ENCODE measurements around the gene SYCE3. TPM values are rescaled to one million over a fixed set of nuclear protein-coding genes. Genes with fewer than 3 reads are reported as not detected.

Gene SYCE3
- polyA plus RNA-seq, 1 of the 3 experiments (the other 2 are of a cell fraction) = 3.6 TPM

DNA sequence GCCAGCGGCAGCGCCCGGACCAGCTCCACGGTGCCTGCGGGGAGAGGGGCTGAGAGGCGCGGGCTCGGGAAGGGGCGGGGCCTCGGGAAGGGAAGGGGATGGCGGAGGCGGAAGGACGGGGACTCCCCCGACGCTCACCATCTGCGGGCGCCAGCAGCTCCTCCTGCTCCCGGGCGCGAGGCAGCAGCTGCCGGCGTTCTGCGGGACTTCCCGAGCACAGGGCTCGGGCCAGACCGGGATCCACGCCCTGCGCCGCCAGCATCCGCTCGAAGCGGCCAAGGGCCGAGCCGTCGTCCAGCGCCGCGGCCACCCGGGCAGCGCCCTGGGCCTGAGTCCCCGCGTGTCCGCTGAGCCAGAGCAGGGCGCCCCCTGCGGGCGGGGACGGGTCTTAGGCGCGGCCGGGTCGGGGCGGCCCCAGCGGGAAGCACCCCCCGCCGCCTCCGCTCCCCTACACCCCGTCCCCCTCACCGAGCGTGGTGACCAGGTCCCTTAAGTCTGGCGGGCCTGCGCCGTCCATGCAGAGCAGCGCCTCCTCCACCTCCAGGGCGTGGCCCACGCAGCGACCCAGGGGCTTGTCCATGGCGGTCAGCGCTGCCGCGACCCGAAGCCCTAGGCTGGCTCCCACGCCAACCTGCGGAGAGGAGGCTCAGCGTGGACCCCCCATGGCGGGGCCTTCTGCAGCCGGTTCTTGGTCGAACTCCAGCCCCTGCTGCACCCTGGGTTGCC, 36.4 kb downstream of the SYCE3 start:
- DNase-seq = peak; percentile 92
- TF ChIP-seq EP300 (IDR thresholded peaks at IDR 0.05; ENCODE audit: borderline replicate concordance in 1 of 2, low read depth in 1 of 2, low read length in 1 of 2) (no peak; a peak in 1 of 4 replicates), CHD2 (IDR thresholded peaks at IDR 0.05; ENCODE audit: low read length, partially characterized antibody) (no peak), RXRA (IDR thresholded peaks at IDR 0.05; ENCODE audit: borderline replicate concordance, low read depth) (no peak), TAF1 (IDR thresholded peaks at IDR 0.05; ENCODE audit: borderline replicate concordance, low read depth, low read length) (0 out of 2 replicates have a peak, but pooled peaks have one; percentile 4), GABPA (IDR thresholded peaks at IDR 0.05; ENCODE audit: low read depth) (peak; percentile 40; the same call in 1 of the 2 replicates), TCF12 (IDR thresholded peaks at IDR 0.05) (0 out of 2 replicates have a peak, but pooled peaks have one; percentile 11), EZH2phosphoT487 (IDR thresholded peaks at IDR 0.05; ENCODE audit: borderline replicate concordance, low read depth) (no peak), FOXM1 (IDR thresholded peaks at IDR 0.05; ENCODE audit: low read depth) (no peak), RAD21 (IDR thresholded peaks at IDR 0.05; ENCODE audit: low read length) (no peak)
- TF ChIP-seq, protein P1, sequence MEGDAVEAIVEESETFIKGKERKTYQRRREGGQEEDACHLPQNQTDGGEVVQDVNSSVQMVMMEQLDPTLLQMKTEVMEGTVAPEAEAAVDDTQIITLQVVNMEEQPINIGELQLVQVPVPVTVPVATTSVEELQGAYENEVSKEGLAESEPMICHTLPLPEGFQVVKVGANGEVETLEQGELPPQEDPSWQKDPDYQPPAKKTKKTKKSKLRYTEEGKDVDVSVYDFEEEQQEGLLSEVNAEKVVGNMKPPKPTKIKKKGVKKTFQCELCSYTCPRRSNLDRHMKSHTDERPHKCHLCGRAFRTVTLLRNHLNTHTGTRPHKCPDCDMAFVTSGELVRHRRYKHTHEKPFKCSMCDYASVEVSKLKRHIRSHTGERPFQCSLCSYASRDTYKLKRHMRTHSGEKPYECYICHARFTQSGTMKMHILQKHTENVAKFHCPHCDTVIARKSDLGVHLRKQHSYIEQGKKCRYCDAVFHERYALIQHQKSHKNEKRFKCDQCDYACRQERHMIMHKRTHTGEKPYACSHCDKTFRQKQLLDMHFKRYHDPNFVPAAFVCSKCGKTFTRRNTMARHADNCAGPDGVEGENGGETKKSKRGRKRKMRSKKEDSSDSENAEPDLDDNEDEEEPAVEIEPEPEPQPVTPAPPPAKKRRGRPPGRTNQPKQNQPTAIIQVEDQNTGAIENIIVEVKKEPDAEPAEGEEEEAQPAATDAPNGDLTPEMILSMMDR (IDR thresholded peaks at IDR 0.05) = peak; percentile 65
- TF ChIP-seq, protein P2, sequence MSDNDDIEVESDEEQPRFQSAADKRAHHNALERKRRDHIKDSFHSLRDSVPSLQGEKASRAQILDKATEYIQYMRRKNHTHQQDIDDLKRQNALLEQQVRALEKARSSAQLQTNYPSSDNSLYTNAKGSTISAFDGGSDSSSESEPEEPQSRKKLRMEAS (IDR thresholded peaks at IDR 0.05; ENCODE audit: low read depth) = peak; percentile 58
- TF ChIP-seq, protein P3, sequence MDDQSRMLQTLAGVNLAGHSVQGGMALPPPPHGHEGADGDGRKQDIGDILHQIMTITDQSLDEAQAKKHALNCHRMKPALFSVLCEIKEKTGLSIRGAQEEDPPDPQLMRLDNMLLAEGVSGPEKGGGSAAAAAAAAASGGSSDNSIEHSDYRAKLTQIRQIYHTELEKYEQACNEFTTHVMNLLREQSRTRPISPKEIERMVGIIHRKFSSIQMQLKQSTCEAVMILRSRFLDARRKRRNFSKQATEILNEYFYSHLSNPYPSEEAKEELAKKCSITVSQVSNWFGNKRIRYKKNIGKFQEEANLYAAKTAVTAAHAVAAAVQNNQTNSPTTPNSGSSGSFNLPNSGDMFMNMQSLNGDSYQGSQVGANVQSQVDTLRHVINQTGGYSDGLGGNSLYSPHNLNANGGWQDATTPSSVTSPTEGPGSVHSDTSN (IDR thresholded peaks at IDR 0.05) = 0 out of 2 replicates have a peak, but pooled peaks have one; percentile 4
- TF ChIP-seq, protein P4, sequence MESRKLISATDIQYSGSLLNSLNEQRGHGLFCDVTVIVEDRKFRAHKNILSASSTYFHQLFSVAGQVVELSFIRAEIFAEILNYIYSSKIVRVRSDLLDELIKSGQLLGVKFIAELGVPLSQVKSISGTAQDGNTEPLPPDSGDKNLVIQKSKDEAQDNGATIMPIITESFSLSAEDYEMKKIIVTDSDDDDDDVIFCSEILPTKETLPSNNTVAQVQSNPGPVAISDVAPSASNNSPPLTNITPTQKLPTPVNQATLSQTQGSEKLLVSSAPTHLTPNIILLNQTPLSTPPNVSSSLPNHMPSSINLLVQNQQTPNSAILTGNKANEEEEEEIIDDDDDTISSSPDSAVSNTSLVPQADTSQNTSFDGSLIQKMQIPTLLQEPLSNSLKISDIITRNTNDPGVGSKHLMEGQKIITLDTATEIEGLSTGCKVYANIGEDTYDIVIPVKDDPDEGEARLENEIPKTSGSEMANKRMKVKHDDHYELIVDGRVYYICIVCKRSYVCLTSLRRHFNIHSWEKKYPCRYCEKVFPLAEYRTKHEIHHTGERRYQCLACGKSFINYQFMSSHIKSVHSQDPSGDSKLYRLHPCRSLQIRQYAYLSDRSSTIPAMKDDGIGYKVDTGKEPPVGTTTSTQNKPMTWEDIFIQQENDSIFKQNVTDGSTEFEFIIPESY (IDR thresholded peaks at IDR 0.05; ENCODE audit: borderline replicate concordance, low read depth) = no peak
- H3K27me3 ChIP-seq (ENCODE audit: insufficient read depth) = no peaks in the 10 kb centered on the region

More for the DNA sequence above, 36.4 kb downstream of the SYCE3 start:
- ChIA-PET CTCF (interaction anchor here (0.5 to 3.4 kb wide), 42 partner anchors 9 to 289 kb away, joined by 3 to 53 read pairs (median 4); partner anchors contain the start of genes CHKB, CPT1B, HDAC10 and KLHDC7B), POLR2A (interaction anchor here (1.1 to 2.9 kb wide), 13 partner anchors 13 to 224 kb away, joined by 3 to 12 read pairs (median 6); partner anchors contain the start of genes ADM2, CHKB, KLHDC7B and LMF2)
- Histone ChIP-seq H4K20me1 (ENCODE audit: insufficient read depth) (peaks cover 8% of the 10 kb centered on the region; the same call in 1 of the 2 replicates), H3K4me3 (ENCODE audit: low read depth in 2 of 2, low read length in 1 of 2) (peak overlapping the region; percentile 80 to 81), H3K4me1 (ENCODE audit: control insufficient read depth in 1 of 2, insufficient read depth in 2 of 2, low read depth in 1 of 2, low read length in 1 of 2) (peaks cover 7 to 27% of the 10 kb centered on the region in 2 experiments; a peak in 2 of 4 replicates), H3K36me3 (replicated peaks in 1 of 2; ENCODE audit: control insufficient read depth in 1 of 2, insufficient read depth in 2 of 2, low read length in 1 of 2) (peaks cover 4 to 27% of the 10 kb centered on the region in 2 experiments), H3F3A (replicated peaks; ENCODE audit: insufficient read depth) (peaks cover 19% of the 10 kb centered on the region), H2AFZ (ENCODE audit: low read depth) (peak overlapping the region; percentile 76), H3K9me3 (no peaks in the 10 kb centered on the region), H3K79me2 (ENCODE audit: insufficient read depth) (peaks cover 18% of the 10 kb centered on the region), H3K27ac (ENCODE audit: low read depth in 2 of 2, low read length in 1 of 2) (peak overlapping the region; percentile 68 to 93), H3K9me2 (no peaks in the 10 kb centered on the region), H3K4me2 (peak overlapping the region; percentile 93), H3K9ac (peak overlapping the region; percentile 80)
- WGBS (ENCODE audit: low lambda C conversion rate) = 1% methylated on average over 13 of the region's 77 CpGs
